OCI-LY7 (cell line): ENCODE results near the gene PRKD3.

ENCODE experiments used
- EZH2phosphoT487 ChIP-seq: fragments of 200-600 bp; sonication (generic); IDR thresholded peaks from 2 replicates; pipeline ENCODE4 v1.6.1; 2018; ENCODE audit warnings: low read depth, borderline replicate concordance, mild to moderate bottlenecking, mixed run types, antibody characterized with exemption, low read length, moderate library complexity, mixed read lengths
- TF ChIP-seq, protein P1 (sequence below): fragments of 200-600 bp; sonication (generic); conservative IDR thresholded peaks from 2 replicates; pipeline ENCODE4 v1.5.1; 2014; ENCODE audit warnings: mild to moderate bottlenecking, antibody characterized with exemption, low read length, moderate library complexity, mixed read lengths

DNA sequence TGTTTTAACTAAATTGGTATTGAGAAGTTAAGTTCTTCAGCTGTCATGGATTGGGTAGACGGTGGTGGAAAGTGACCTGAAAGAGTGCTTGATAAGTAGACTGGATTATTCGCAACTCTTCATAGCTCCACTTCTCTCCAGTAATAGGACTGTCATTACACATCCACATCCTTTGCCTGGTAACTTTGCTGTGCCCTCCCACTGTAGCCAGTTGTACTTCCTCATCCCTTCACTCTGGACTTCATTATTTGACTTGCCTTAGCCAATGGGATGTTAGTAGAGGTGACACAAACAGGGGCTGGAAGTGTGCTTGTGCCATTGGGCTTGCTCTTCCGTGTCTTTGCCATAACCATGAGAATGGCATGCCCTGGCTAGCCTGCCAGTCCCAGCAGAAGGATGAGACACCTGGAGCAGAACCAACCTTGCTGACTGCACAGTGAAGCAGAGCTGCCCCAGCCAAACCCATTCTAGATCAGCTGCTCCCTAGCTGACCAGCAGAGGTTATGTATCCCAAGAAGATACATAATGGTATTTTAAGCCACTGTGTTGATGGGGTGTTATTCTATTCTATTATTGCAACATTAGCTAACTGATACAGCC is 36.7 kb upstream of the PRKD3 start:
- TF ChIP-seq, protein P1, sequence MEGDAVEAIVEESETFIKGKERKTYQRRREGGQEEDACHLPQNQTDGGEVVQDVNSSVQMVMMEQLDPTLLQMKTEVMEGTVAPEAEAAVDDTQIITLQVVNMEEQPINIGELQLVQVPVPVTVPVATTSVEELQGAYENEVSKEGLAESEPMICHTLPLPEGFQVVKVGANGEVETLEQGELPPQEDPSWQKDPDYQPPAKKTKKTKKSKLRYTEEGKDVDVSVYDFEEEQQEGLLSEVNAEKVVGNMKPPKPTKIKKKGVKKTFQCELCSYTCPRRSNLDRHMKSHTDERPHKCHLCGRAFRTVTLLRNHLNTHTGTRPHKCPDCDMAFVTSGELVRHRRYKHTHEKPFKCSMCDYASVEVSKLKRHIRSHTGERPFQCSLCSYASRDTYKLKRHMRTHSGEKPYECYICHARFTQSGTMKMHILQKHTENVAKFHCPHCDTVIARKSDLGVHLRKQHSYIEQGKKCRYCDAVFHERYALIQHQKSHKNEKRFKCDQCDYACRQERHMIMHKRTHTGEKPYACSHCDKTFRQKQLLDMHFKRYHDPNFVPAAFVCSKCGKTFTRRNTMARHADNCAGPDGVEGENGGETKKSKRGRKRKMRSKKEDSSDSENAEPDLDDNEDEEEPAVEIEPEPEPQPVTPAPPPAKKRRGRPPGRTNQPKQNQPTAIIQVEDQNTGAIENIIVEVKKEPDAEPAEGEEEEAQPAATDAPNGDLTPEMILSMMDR: no peak
- TF ChIP-seq EZH2phosphoT487: no peak
